ENCODE results near the gene KIRREL3.

The KIRREL3 gene

DNA sequence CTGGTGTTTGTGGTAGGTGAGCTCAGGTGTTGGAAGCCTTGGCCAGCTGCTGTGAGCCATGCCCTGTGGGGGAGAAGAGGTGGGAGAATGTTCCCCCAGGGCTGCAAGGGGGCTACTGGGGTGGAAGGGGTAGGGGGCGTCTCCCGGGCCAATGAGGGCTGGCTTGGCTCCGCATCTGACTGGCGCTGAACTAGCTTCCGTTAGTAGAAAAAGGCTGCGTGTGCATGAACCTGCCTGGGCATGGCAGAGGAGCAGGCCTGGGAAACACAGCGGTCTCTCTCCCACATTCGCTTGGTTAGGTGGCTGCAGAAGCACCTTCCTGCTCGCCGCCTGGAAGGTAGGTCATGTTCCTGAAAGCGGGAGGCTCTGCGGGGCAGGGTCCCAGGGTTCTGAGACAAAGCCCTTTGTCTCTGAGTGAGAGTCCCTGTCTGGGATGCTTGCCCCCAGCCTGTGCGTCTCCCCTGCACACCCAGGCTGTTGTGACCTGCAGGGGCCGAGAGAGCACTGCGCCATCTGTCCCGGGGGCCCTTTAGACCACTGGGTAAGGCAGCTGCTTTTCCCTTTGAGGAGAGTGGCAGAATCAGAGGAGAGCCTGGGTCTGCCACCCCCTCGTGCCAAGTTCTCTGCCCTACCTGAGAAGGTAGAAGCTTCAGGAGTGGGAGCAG is 466.3 kb downstream of the KIRREL3 start:
- Histone ChIP-seq H3K27me3 (no peaks in the 10 kb centered on the region), H3K36me3 (no peaks in the 10 kb centered on the region), H3K4me3 (ENCODE audit: low read depth in 1 of 2, low read length in 1 of 2) (no peak overlapping the region), H3K9me3 (no peaks in the 10 kb centered on the region), H3K4me1 (ENCODE audit: control insufficient read depth in 1 of 2, insufficient read depth in 1 of 2, low read depth in 1 of 2, low read length in 1 of 2) (no peaks in the 10 kb centered on the region), H3K27ac (no peak overlapping the region)
- TF ChIP-seq, protein P1, sequence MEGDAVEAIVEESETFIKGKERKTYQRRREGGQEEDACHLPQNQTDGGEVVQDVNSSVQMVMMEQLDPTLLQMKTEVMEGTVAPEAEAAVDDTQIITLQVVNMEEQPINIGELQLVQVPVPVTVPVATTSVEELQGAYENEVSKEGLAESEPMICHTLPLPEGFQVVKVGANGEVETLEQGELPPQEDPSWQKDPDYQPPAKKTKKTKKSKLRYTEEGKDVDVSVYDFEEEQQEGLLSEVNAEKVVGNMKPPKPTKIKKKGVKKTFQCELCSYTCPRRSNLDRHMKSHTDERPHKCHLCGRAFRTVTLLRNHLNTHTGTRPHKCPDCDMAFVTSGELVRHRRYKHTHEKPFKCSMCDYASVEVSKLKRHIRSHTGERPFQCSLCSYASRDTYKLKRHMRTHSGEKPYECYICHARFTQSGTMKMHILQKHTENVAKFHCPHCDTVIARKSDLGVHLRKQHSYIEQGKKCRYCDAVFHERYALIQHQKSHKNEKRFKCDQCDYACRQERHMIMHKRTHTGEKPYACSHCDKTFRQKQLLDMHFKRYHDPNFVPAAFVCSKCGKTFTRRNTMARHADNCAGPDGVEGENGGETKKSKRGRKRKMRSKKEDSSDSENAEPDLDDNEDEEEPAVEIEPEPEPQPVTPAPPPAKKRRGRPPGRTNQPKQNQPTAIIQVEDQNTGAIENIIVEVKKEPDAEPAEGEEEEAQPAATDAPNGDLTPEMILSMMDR (IDR thresholded peaks at IDR 0.05): no peak

DNA sequence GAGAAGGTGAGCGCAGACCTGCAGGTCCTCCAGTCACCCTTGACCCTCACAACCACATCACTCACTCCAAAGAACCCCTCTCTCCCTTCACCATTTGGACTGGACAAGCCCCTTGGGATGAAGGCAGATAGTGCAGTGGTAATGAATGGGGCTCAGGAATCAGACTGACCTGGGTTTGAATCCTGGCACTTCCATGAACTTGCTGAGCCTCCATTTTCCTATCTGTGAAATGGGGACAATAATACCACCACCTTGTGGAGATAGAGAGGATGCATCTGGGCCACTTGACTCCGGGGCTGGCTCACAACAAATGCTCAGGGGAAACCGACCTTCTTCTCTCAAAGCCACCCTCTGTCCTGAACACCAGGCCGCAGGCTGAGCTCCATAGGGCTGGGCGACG is 467.0 kb downstream of the KIRREL3 start:
- no peaks in the 10 kb centered on the region for H3K4me1 ChIP-seq (ENCODE audit: control insufficient read depth in 1 of 2, insufficient read depth in 1 of 2, low read depth in 1 of 2, low read length in 1 of 2)
- no peaks in the 10 kb centered on the region for H3K36me3 ChIP-seq
- no peak overlapping the region for H3K4me3 ChIP-seq (ENCODE audit: low read depth in 1 of 2, low read length in 1 of 2)
- no peaks in the 10 kb centered on the region for H3K9me3 ChIP-seq
- no peaks in the 10 kb centered on the region for H3K27me3 ChIP-seq
- no peak overlapping the region for H3K27ac ChIP-seq
- TF ChIP-seq, protein P1 (IDR thresholded peaks at IDR 0.05): no peak

DNA sequence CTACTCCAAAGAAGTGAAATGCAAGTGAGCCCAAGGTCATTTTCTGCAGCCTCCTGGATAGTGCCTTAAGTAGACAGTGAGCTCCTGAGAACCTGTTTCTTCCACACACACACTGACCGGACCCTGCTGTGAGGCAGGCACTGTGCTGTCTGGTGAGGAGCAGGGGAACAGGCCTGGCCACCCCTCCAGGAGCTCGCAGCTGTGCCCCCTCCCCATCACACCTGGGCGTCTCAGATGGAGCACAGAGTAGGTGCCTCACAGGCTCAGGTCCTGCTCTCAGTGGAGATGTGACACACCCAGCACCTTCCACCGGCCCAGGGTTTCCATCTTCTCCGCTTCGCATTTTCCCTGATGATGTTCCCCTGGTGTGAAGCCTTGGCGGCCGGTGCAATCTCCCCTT is 470.2 kb downstream of the KIRREL3 start:
- H3K27me3 ChIP-seq: no peaks in the 10 kb centered on the region
- no peak overlapping the region for H3K4me3 ChIP-seq (ENCODE audit: low read depth in 1 of 2, low read length in 1 of 2)
- no peaks in the 10 kb centered on the region for H3K4me1 ChIP-seq (ENCODE audit: control insufficient read depth in 1 of 2, insufficient read depth in 1 of 2, low read depth in 1 of 2, low read length in 1 of 2)
- H3K36me3 ChIP-seq: no peaks in the 10 kb centered on the region
- TF ChIP-seq, protein P1 (IDR thresholded peaks at IDR 0.05): no peak
- no peaks in the 10 kb centered on the region for H3K9me3 ChIP-seq
- H3K27ac ChIP-seq: no peak overlapping the region

DNA sequence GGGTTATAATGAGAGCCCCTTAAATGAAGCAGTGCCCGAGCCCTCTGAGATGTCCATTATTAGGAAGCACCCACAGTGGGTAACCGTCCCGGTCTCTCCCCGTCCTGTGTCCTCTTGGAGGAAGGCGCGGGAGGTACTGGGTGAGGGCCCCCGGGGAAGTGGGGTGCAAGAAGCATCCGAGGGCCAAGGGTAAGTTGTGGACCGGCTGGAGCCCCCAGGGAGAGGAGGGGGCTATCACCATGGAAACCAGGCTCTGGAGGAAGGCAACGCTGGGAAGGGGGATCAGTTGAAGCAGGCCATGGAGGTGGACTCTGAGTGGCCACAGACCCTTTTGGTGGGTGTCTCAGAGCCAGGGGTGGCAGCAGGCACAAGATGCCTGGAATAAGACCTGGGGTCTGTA is 471.5 kb downstream of the KIRREL3 start:
- no peak overlapping the region for H3K4me3 ChIP-seq (ENCODE audit: low read depth in 1 of 2, low read length in 1 of 2)
- no peak overlapping the region for H3K27ac ChIP-seq
- H3K27me3 ChIP-seq: no peaks in the 10 kb centered on the region
- TF ChIP-seq, protein P1 (IDR thresholded peaks at IDR 0.05): no peak
- H3K4me1 ChIP-seq (ENCODE audit: control insufficient read depth in 1 of 2, insufficient read depth in 1 of 2, low read depth in 1 of 2, low read length in 1 of 2): no peaks in the 10 kb centered on the region
- H3K36me3 ChIP-seq: no peaks in the 10 kb centered on the region
- no peaks in the 10 kb centered on the region for H3K9me3 ChIP-seq

DNA sequence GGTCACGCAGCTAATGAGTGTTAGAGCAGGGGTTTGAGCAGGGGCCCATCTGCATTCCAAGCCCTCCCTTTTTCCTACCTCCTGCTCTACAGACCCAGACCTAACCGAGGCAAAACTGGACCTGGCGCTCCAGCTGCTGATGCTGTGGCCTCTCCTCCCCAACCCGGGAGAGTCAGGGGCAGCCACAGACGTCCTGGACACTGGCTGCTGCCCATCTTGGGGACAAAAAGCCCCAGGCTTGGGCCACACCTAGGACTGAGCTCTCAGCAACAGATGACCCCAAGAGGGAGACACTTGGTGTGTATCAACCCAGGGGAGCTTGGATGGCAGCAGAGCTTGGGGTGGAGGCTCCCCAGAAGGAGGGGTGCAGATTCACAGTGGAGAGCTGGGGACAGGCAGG is 472.5 kb downstream of the KIRREL3 start:
- Histone ChIP-seq H3K27me3 (no peaks in the 10 kb centered on the region), H3K9me3 (no peaks in the 10 kb centered on the region), H3K27ac (no peak overlapping the region)

More for the DNA sequence above, 472.5 kb downstream of the KIRREL3 start:
- H3K4me1 ChIP-seq (ENCODE audit: control insufficient read depth in 1 of 2, insufficient read depth in 1 of 2, low read depth in 1 of 2, low read length in 1 of 2): no peaks in the 10 kb centered on the region
- no peaks in the 10 kb centered on the region for H3K36me3 ChIP-seq
- TF ChIP-seq, protein P1 (IDR thresholded peaks at IDR 0.05): no peak
- H3K4me3 ChIP-seq (ENCODE audit: low read depth in 1 of 2, low read length in 1 of 2): no peak overlapping the region

Measured in neutrophil (primary cell).